Adrenal gland (tissue), 12 donors: ENCODE measurements around the gene CCDC200. TPM values are rescaled to one million over a fixed set of nuclear protein-coding genes. Genes with fewer than 3 reads are reported as not detected.
"Not testable (repeated sequence)": the region's sequence is repeated elsewhere in the genome, so short reads cannot be mapped to it uniquely, and the experiment has no call there.

Source experiments
- DNase-seq, 7 donors: peaks; one replicate each; pipeline ENCODE4 v3.0.0-alpha.2; 2019 to 2020
- H3K27ac ChIP-seq, 5 donors: fragments of 200-600 bp; sonication (generic) in 4 of 5; 1 replicate in 3 of 5; 2 replicates in 2 of 5; pipeline versions ENCODE4 v1.5.1 to v1.8.0; 2016 to 2020; ENCODE audit warnings: mild to moderate bottlenecking in 1 of 5
- H3K27me3 ChIP-seq: fragments of 200-600 bp; 2 replicates; pipeline ENCODE4 v1.8.0; 2021
- H3K36me3 ChIP-seq, 2 donors: fragments of 200-600 bp; replicated peaks in 1 of 2; 1 replicate in 1 of 2; 2 replicates in 1 of 2; pipeline versions ENCODE4 v1.5.1 to v1.8.0; 2018 to 2022
- H3K4me1 ChIP-seq, 2 donors: fragments of 200-600 bp; replicated peaks in 1 of 2; 1 replicate in 1 of 2; 2 replicates in 1 of 2; pipeline versions ENCODE4 v1.5.1 to v1.8.0; 2018 to 2021
- H3K4me3 ChIP-seq, 4 donors: fragments of 200-600 bp; sonication (generic) in 3 of 4; one replicate each; pipeline ENCODE4 v1.5.1; 2016 to 2018
- H3K9me3 ChIP-seq, 3 donors: fragments of 200-600 bp; sonication (generic) in 1 of 3; replicated peaks in 1 of 3; 1 replicate in 2 of 3; 2 replicates in 1 of 3; pipeline versions ENCODE4 v1.5.1 to v1.8.0; 2016 to 2021
- POLR2A ChIP-seq, 2 donors: fragments of 450-650 bp; IDR thresholded peaks; one replicate each; pipeline ENCODE4 v1.6.1; 2017; ENCODE audit warnings: antibody characterized with exemption in 2 of 2, mild to moderate bottlenecking in 2 of 2, moderate library complexity in 1 of 2
- WGBS, 4 donors: extraction: QIAGEN DNeasy Blood & Tissue Kit in 2 of 4; methylation state at CpG; one replicate each; pipeline versions ENCODE4 v1.1.5 to v1.1.7; 2013 to 2017; 5-methylcytosine and 5-hydroxymethylcytosine counted together
- intact Hi-C, 2 donors: fragments of 100-400 bp; cut with DNase I; formaldehyde crosslinking; loops; one replicate each; pipeline versions ENCODE4 v1.14.1 to v1.15.0; 2022 to 2023
- polyA plus RNA-seq, 3 donors: library from polyadenylated mRNA; stranded (reverse); fragments of 200-250 nt in 2 of 3; fragments of 350-450 nt in 1 of 3; fragmentation: Illumina TruSeq in 1 of 3; extraction: RNeasy Lipid Tissue Mini Kit (QIAGEN cat#74804) in 1 of 3; gene quantifications; one replicate each; pipeline ENCODE4 v1.2.3, GENCODE V29; 2013 to 2014
- total RNA-seq, 9 donors: library from RNA; depleted of rRNA in 4 of 9; stranded (reverse); fragments of >200 nt in 4 of 9; fragments of 120-200 nt in 1 of 9; fragmentation: NEBNext Ultra II Directional in 1 of 9; extraction: Animal tissue kit (Norgen Biotek cat#: 25700) in 1 of 9; gene quantifications; one replicate each; pipeline versions ENCODE4 v1.1.0 to v1.2.4, GENCODE V29; 2013 to 2023
- TF ChIP-seq, protein P1 (sequence below), 6 experiments: fragments of 450-650 bp in 4 of 6; fragments of 200-600 bp in 2 of 6; sonication (generic) in 1 of 6; IDR thresholded peaks; 1 replicate in 5 of 6; 2 replicates in 1 of 6; pipeline versions ENCODE4 v1.5.1 to v1.8.0; 2016 to 2021; ENCODE audit warnings: antibody characterized with exemption in 6 of 6, mild to moderate bottlenecking in 2 of 6, moderate library complexity in 1 of 6
- donor health status: healthy with polysubstance abuse.
- donor health status: Bipolar disorder and iron deficiency.
- donor health status: DM: yes; HTN: yes; CAD: no.
- donor health status: DM: no; HTN: no; CAD: no.
- donor health status: DM: no; HTN: no; CAD: no.
- donor health status: DM: yes; HTN: yes; CAD: no.

Gene CCDC200
- total and polyA plus RNA-seq, 12 donors: not detected

DNA sequence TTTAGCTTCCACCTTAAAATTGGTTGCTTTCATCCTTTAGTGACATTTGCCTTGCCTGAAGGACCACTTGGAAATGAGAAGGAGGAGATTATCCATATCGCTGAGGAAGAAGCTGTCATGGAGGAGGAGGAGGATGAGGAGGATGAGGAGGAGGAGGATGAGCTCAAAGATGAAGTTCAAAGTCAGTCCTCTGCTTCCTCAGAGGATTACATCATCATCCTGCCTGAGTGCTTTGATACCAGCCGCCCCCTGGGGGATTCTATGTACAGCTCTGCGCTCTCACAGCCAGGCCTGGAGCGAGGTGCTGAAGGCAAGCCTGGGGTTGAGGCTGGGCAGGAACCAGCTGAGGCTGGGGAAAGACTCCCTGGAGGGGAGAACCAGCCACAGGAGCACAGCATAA lies 28.3 kb downstream of the CCDC200 start:
- TF ChIP-seq, protein P1, sequence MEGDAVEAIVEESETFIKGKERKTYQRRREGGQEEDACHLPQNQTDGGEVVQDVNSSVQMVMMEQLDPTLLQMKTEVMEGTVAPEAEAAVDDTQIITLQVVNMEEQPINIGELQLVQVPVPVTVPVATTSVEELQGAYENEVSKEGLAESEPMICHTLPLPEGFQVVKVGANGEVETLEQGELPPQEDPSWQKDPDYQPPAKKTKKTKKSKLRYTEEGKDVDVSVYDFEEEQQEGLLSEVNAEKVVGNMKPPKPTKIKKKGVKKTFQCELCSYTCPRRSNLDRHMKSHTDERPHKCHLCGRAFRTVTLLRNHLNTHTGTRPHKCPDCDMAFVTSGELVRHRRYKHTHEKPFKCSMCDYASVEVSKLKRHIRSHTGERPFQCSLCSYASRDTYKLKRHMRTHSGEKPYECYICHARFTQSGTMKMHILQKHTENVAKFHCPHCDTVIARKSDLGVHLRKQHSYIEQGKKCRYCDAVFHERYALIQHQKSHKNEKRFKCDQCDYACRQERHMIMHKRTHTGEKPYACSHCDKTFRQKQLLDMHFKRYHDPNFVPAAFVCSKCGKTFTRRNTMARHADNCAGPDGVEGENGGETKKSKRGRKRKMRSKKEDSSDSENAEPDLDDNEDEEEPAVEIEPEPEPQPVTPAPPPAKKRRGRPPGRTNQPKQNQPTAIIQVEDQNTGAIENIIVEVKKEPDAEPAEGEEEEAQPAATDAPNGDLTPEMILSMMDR (IDR thresholded peaks at IDR 0.05): no peak
- TF ChIP-seq POLR2A (IDR thresholded peaks at IDR 0.05): no peak
- DNase-seq: peak in 1 of 7 donors; percentile 41
- intact Hi-C loops: no loop called here
- H3K4me3 ChIP-seq: no peak overlapping the region
- H3K9me3 ChIP-seq: no peaks in the 10 kb centered on the region
- H3K36me3 ChIP-seq: peaks cover 0 to 100% of the 10 kb centered on the region in 2 donors
- no peaks in the 10 kb centered on the region for H3K27me3 ChIP-seq
- 85 to 91% (median 88%) methylated on average over 4 of the region's 4 CpGs for WGBS, 4 donors
- H3K4me1 ChIP-seq: no peaks in the 10 kb centered on the region
- H3K27ac ChIP-seq: no peak overlapping the region

- WGBS, 4 donors: 65 to 71% (median 68%) methylated on average over 2 of the region's 2 CpGs
- peaks cover 0 to 100% of the 10 kb centered on the region in 2 donors for H3K36me3 ChIP-seq
- intact Hi-C loops: loop anchor here in 1 of 2 donors (10.0 kb wide), 1 partner anchor 305 kb away; no protein-coding TSS in a partner anchor
Measured at GRCh38 chr17:43199633-43200032, 28.8 kb downstream of the CCDC200 start.

DNA sequence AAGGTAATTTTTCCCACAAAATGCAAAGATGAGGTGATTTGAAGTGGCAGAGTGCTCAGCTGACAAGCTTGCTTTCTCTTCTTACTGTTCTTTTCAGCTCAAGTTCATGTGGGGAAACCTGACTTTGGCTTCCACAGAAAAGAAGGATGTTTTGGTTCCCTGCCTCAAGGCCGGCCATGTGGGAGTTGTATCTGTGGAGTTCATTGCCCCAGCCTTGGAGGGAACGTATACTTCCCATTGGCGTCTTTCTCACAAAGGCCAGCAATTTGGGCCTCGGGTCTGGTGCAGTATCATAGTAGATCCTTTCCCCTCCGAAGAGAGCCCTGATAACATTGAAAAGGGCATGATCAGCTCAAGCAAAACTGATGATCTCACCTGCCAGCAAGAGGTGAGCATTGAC lies 35.2 kb downstream of the CCDC200 start:
- Histone ChIP-seq H3K27ac (no peak overlapping the region), H3K4me3 (no peak overlapping the region), H3K27me3 (no peaks in the 10 kb centered on the region), H3K4me1 (no peaks in the 10 kb centered on the region), H3K36me3 (peaks cover 0 to 100% of the 10 kb centered on the region in 2 donors), H3K9me3 (no peaks in the 10 kb centered on the region)
- TF ChIP-seq, protein P1 (IDR thresholded peaks at IDR 0.05): no peak
- TF ChIP-seq POLR2A (IDR thresholded peaks at IDR 0.05): no peak
- WGBS, 4 donors: 24 to 66% (median 58%) methylated on average over 5 of the region's 5 CpGs
- intact Hi-C loops: loop anchor here in 1 of 2 donors (10.0 kb wide), 1 partner anchor 312 kb away; no protein-coding TSS in a partner anchor
- peak in 3 of 7 donors; percentile 33 to 51 (median 35) for DNase-seq

More at GRCh38 chr17:43199633-43200032, 28.8 kb downstream of the CCDC200 start:
- no peak for DNase-seq
- TF ChIP-seq, protein P1 (IDR thresholded peaks at IDR 0.05): no peak
- TF ChIP-seq POLR2A (IDR thresholded peaks at IDR 0.05): no peak
- Histone ChIP-seq H3K4me3 (no peak overlapping the region), H3K4me1 (no peaks in the 10 kb centered on the region), H3K27me3 (no peaks in the 10 kb centered on the region), H3K27ac (no peak overlapping the region), H3K9me3 (no peaks in the 10 kb centered on the region)

GRCh38 chr17:43186656-43187055 lies 41.8 kb downstream of the CCDC200 start:
- intact Hi-C loops, H3K27me3 ChIP-seq, H3K4me3 ChIP-seq, H3K27ac ChIP-seq, H3K9me3 ChIP-seq, DNase-seq, H3K4me1 ChIP-seq: not testable (repeated sequence)
- 90 to 93% (median 91%) methylated on average over 5 of the region's 5 CpGs for WGBS, 4 donors
- H3K36me3 ChIP-seq: peaks cover 0 to 96% of the 10 kb centered on the region in 2 donors

DNA sequence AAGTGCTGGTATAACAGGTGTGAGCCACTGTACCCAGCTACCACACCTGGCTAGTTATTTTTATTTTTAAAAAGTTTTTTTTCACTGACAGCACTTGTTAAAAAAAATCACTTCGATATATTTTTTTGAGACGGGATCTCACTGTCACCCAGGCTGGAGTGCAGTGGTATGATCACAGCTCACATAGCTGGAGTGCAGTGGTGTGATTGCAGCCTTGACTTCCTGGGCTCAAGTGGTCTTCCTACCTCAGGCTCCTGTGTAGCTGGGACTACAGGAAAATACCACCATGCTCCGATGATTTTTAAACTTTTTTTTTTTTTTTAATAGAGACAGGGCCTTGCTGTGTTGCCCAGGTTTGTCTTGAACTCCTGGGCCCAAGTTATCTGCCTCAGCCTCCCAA lies 44.5 kb downstream of the CCDC200 start:
- Histone ChIP-seq H3K4me1 (no peaks in the 10 kb centered on the region), H3K27me3 (no peaks in the 10 kb centered on the region), H3K27ac (no peak overlapping the region), H3K36me3 (peaks cover 0 to 95% of the 10 kb centered on the region in 2 donors), H3K9me3 (no peaks in the 10 kb centered on the region), H3K4me3 (no peak overlapping the region)
- intact Hi-C loops: no loop called here
- TF ChIP-seq, protein P1 (IDR thresholded peaks at IDR 0.05): no peak
- WGBS, 4 donors: 87 to 100% (median 90%) methylated on average over 3 of the region's 3 CpGs
- DNase-seq: no peak
